NCI-H2081 (cell line): ENCODE results near the gene RGL2.

Source experiments
- DNase-seq, 2 experiments: peaks; one replicate each; lab custom pipeline; 2025; lab: John Stamatoyannopoulos, UW

RGL2 gene

GRCh38 chr6:33316603-33317418, 18.1 kb upstream of the RGL2 start:
- DNase-seq: no peak

- no peak for DNase-seq
These were observed 17.3 kb upstream of the RGL2 start for GRCh38 chr6:33315793-33316602.

- no peak for DNase-seq
These were observed 16.4 kb upstream of the RGL2 start for GRCh38 chr6:33314943-33315792.

- peak; percentile 10 to 28 for DNase-seq
These were observed 15.8 kb upstream of the RGL2 start for GRCh38 chr6:33314515-33314942.

GRCh38 chr6:33313709-33314514, 15.2 kb upstream of the RGL2 start, which contains the start of gene TAPBP:
Gene TAPBP (minus strand): TSS chr6:33314078. CDS start chr6:33314041, 37 bp downstream.
- DNase-seq: peak in 1 of 2 experiments; percentile 32

- peak; percentile 34 to 45 for DNase-seq
These were observed 14.5 kb upstream of the RGL2 start for GRCh38 chr6:33313105-33313708.

GRCh38 chr6:33312361-33313104, 13.8 kb upstream of the RGL2 start:
- DNase-seq: peak; percentile 82 to 83

- DNase-seq: no peak
These were observed 7.6 kb upstream of the RGL2 start for GRCh38 chr6:33306356-33306755.

GRCh38 chr6:33305052-33305451, 6.3 kb upstream of the RGL2 start:
- no peak for DNase-seq

- DNase-seq: no peak
These were observed 5.5 kb upstream of the RGL2 start for GRCh38 chr6:33304216-33304615.

- DNase-seq: no peak
These were observed 3.1 kb upstream of the RGL2 start for GRCh38 chr6:33301877-33302276.

GRCh38 chr6:33299237-33299944, 649 bp upstream of the RGL2 start:
- DNase-seq: peak; percentile 89 to 93

GRCh38 chr6:33297956-33298772, 578 bp downstream of the RGL2 start:
- DNase-seq: peak in 1 of 2 experiments; percentile 36

- no peak for DNase-seq
These were observed 1.3 kb downstream of the RGL2 start for GRCh38 chr6:33297406-33297955.

GRCh38 chr6:33296797-33297405, 1.8 kb downstream of the RGL2 start:
- no peak for DNase-seq

- no peak for DNase-seq
These were observed 2.9 kb downstream of the RGL2 start for GRCh38 chr6:33295621-33296369.
